Stomach (tissue), 4 donors: ENCODE results near the gene RIC1.

Source experiments
- EP300 ChIP-seq: sonication (generic); formaldehyde crosslinking; IDR thresholded peaks from one replicate; pipeline ENCODE4 v1.6.1; 2017; ENCODE audit warnings: antibody characterized with exemption
- POLR2A ChIP-seq, 4 donors: fragments of 450-650 bp; IDR thresholded peaks; one replicate each; pipeline ENCODE4 v1.6.1; 2016; ENCODE audit warnings: antibody characterized with exemption in 4 of 4, control low read depth in 2 of 4, mild to moderate bottlenecking in 1 of 4, moderate library complexity in 1 of 4
- TF ChIP-seq, protein P1 (sequence below), 7 experiments: fragments of 450-650 bp in 4 of 7; fragments of 200-600 bp in 3 of 7; sonication (generic) in 3 of 7; IDR thresholded peaks; one replicate each; pipeline ENCODE4 v1.5.1; 2016 to 2019; ENCODE audit warnings: antibody characterized with exemption in 7 of 7, control low read depth in 2 of 7, mild to moderate bottlenecking in 1 of 7

DNA sequence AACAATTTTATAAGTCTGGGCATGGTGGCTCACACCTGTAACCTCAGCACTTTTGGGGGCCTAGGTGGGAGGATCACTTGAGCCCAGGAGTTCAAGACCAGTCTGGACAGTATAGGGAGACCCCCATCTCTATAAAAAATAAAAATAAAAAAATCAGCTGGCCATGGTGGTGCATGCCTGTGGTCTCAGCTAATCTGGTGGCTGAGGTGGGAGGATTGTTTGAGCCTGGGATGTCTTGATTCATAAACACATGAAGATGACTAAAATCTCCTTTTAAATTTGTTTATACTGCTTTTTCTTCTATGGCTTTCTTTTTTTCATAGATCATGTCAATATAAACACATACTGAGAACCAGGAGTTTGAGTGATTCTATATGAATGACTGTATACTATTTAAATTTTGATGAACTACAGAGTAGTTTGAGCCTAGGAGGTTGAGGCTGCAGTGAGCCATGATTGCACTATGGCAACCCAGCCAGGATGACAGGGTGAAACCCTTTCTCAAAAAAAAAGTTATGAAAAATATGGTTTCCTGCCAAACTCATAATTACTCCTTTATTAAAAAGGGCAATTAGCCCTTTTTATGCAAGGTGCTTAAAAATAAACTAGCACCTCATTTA lies 14.2 kb downstream of the RIC1 start:
- no peak for TF ChIP-seq EP300
- TF ChIP-seq, protein P1, sequence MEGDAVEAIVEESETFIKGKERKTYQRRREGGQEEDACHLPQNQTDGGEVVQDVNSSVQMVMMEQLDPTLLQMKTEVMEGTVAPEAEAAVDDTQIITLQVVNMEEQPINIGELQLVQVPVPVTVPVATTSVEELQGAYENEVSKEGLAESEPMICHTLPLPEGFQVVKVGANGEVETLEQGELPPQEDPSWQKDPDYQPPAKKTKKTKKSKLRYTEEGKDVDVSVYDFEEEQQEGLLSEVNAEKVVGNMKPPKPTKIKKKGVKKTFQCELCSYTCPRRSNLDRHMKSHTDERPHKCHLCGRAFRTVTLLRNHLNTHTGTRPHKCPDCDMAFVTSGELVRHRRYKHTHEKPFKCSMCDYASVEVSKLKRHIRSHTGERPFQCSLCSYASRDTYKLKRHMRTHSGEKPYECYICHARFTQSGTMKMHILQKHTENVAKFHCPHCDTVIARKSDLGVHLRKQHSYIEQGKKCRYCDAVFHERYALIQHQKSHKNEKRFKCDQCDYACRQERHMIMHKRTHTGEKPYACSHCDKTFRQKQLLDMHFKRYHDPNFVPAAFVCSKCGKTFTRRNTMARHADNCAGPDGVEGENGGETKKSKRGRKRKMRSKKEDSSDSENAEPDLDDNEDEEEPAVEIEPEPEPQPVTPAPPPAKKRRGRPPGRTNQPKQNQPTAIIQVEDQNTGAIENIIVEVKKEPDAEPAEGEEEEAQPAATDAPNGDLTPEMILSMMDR (IDR thresholded peaks at IDR 0.05), result no peak
- TF ChIP-seq POLR2A (IDR thresholded peaks at IDR 0.05), result no peak
